ENCODE results near the gene PTPMT1. TPM values are rescaled to one million over a fixed set of nuclear protein-coding genes. Genes with fewer than 3 reads are reported as not detected.
"Not testable (repeated sequence)": the region's sequence is repeated elsewhere in the genome, so short reads cannot be mapped to it uniquely, and the experiment has no call there.

The PTPMT1 gene
- total and polyA plus RNA-seq, 2 experiments from 2014 or later = 106 to 109 TPM

DNA sequence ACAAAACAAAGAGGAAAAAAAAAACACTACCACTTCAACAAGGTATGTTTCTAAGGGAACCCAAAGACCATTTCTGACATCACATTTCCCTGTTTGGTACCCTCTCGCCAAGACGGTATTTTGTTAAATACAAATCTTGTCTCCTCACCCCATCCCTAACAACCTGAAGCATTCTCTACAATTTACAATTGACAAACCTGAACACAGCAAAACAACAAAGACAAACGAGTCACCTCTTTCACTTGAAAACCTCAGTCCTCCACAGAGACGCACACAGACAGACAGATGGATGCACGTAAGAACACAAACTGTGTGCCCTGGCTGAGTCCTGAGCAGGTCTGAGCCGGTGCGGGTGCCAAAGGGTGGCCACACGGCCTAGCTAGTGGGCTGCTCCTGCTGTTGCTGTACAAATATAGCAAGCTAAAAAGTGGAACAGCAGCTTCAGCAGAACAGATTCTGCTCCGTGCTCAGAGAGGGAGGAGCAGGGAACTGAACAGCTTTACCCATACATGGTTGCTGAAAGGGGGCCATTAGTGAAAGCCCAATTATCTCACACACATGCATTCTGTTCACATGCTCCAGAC, 41.0 kb upstream of the PTPMT1 start:
- H3K4me3 Mint-ChIP-seq = peak overlapping the region; percentile 10; the same call in 1 of the 3 replicates
- no peaks in the 10 kb centered on the region; the same call in 2 of the 3 replicates for H3K36me3 Mint-ChIP-seq (ENCODE audit: low read depth)
- H3K27ac Mint-ChIP-seq = peak overlapping the region; percentile 38
- no peaks in the 10 kb centered on the region for H3K36me3 ChIP-seq (ENCODE audit: insufficient read depth)
- peaks cover 81% of the 10 kb centered on the region for H4K20me1 ChIP-seq (replicated peaks; ENCODE audit: insufficient read depth)
- peaks cover 6% of the 10 kb centered on the region for H3K27me3 Mint-ChIP-seq (ENCODE audit: insufficient read depth, low read depth, poor library complexity)
- H3K4me2 ChIP-seq = peak overlapping the region; percentile 55
- H3K4me3 ChIP-seq = peak overlapping the region; percentile 8; the same call in 1 of the 2 replicates
- no peak for TF ChIP-seq POLR2AphosphoS5 (IDR thresholded peaks at IDR 0.05; ENCODE audit: low read depth)
- no peak for TF ChIP-seq ZNF331 (CRISPR knock-in tag; IDR thresholded peaks at IDR 0.05; ENCODE audit: low read depth)
- TF ChIP-seq EZH2 (IDR thresholded peaks at IDR 0.05; ENCODE audit: low read depth, unreplicated experiment) = no peak
- no peak for TF ChIP-seq STAT1 (IDR thresholded peaks at IDR 0.05; ENCODE audit: unreplicated experiment)
- TF ChIP-seq CTCF (conservative IDR thresholded peaks at IDR 0.05; ENCODE audit: low read depth in 2 of 2) = no peak
- TF ChIP-seq, protein P1, sequence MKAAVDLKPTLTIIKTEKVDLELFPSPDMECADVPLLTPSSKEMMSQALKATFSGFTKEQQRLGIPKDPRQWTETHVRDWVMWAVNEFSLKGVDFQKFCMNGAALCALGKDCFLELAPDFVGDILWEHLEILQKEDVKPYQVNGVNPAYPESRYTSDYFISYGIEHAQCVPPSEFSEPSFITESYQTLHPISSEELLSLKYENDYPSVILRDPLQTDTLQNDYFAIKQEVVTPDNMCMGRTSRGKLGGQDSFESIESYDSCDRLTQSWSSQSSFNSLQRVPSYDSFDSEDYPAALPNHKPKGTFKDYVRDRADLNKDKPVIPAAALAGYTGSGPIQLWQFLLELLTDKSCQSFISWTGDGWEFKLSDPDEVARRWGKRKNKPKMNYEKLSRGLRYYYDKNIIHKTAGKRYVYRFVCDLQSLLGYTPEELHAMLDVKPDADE (IDR thresholded peaks at IDR 0.05) = no peak
- TF ChIP-seq CREB1 (CRISPR knock-in tag; IDR thresholded peaks at IDR 0.05; ENCODE audit: low read depth) = no peak
- no peak for TF ChIP-seq EZH2phosphoT487 (IDR thresholded peaks at IDR 0.05; ENCODE audit: unreplicated experiment)
- peaks cover 100% of the 10 kb centered on the region for H3K79me2 ChIP-seq (replicated peaks; ENCODE audit: insufficient read depth)
- H3K9me2 ChIP-seq (ENCODE audit: insufficient read depth) = no peaks in the 10 kb centered on the region
- H3K9me3 Mint-ChIP-seq = no peaks in the 10 kb centered on the region
- H3K27me3 ChIP-seq (ENCODE audit: insufficient read depth) = no peaks in the 10 kb centered on the region
- H3K27ac ChIP-seq (ENCODE audit: low read depth) = peak overlapping the region; percentile 52
- H3K4me1 Mint-ChIP-seq = peaks cover 43% of the 10 kb centered on the region
- ATAC-seq (peak; percentile 58), DNase-seq (ENCODE audit: low spot score) (no peak)
- H3K4me1 ChIP-seq (ENCODE audit: insufficient read depth) = peaks cover 41% of the 10 kb centered on the region
- peaks cover 3% of the 10 kb centered on the region; the same call in 1 of the 2 replicates for H3F3A ChIP-seq (replicated peaks; ENCODE audit: low read depth)
- no peak overlapping the region for H2AFZ ChIP-seq

- not testable (repeated sequence) for DNase-seq (ENCODE audit: low spot score); H3F3A ChIP-seq (replicated peaks; ENCODE audit: low read depth); H3K27me3 Mint-ChIP-seq (ENCODE audit: insufficient read depth, low read depth, poor library complexity); H3K36me3 Mint-ChIP-seq (ENCODE audit: low read depth); H3K9me2 ChIP-seq (ENCODE audit: insufficient read depth); H2AFZ ChIP-seq; H3K36me3 ChIP-seq (ENCODE audit: insufficient read depth); H3K27me3 ChIP-seq (ENCODE audit: insufficient read depth); H3K4me3 Mint-ChIP-seq; ATAC-seq; H3K9me3 Mint-ChIP-seq; H3K4me3 ChIP-seq
- H3K4me1 ChIP-seq (ENCODE audit: insufficient read depth) = peaks cover 41% of the 10 kb centered on the region
- peaks cover 100% of the 10 kb centered on the region for H3K79me2 ChIP-seq (replicated peaks; ENCODE audit: insufficient read depth)
- H3K4me1 Mint-ChIP-seq = peaks cover 36% of the 10 kb centered on the region
- H4K20me1 ChIP-seq (replicated peaks; ENCODE audit: insufficient read depth) = peaks cover 85% of the 10 kb centered on the region
- H3K4me2 ChIP-seq = peak overlapping the region; percentile 55; the same call in 1 of the 2 replicates
- H3K27ac Mint-ChIP-seq = peak overlapping the region; percentile 84; the same call in 1 of the 2 replicates
- peak overlapping the region; percentile 78 for H3K27ac ChIP-seq (ENCODE audit: low read depth)
These were observed 39.4 kb upstream of the PTPMT1 start for GRCh38 chr11:47526032-47526431.

Data from GM23338 (cell line).